SIG-M5 treated with dmso at 0.1 percent for 504 hours (cell line): Measurements from ENCODE around the gene ZNF567.
"Not testable (repeated sequence)": the region's sequence is repeated elsewhere in the genome, so short reads cannot be mapped to it uniquely, and the experiment has no call there.

Experiments used
- DNase-seq: peaks from one replicate; lab custom pipeline; 2025; ENCODE audit not compliant: unreplicated experiment; lab: John Stamatoyannopoulos, UW

Gene ZNF567

GRCh38 chr19:36687214-36688056, at the start of gene ZNF567:
Gene ZNF567 (plus strand): TSS chr19:36687612. CDS start chr19:36694868, 7,256 bp downstream.
- peak; percentile 95 for DNase-seq

- no peak for DNase-seq
Measured at GRCh38 chr19:36638862-36639510, 48.4 kb upstream of the ZNF567 start.

- DNase-seq: no peak
Measured at GRCh38 chr19:36646746-36647145, 40.7 kb upstream of the ZNF567 start.

GRCh38 chr19:36652958-36653357, 34.5 kb upstream of the ZNF567 start:
- DNase-seq: no peak

- no peak for DNase-seq
Measured at GRCh38 chr19:36665832-36666231, 21.6 kb upstream of the ZNF567 start.

- DNase-seq: no peak
Measured at GRCh38 chr19:36668646-36669045, 18.8 kb upstream of the ZNF567 start.

GRCh38 chr19:36672368-36672767, 15.0 kb upstream of the ZNF567 start:
- no peak for DNase-seq

- DNase-seq: no peak
Measured at GRCh38 chr19:36674201-36674600, 13.2 kb upstream of the ZNF567 start.

- no peak for DNase-seq
Measured at GRCh38 chr19:36679455-36679854, 8.0 kb upstream of the ZNF567 start.

- peak; percentile 7 for DNase-seq
Measured at GRCh38 chr19:36685835-36686234, 1.6 kb upstream of the ZNF567 start.

GRCh38 chr19:36686365-36687213, 823 bp upstream of the ZNF567 start:
- DNase-seq: peak; percentile 39

- DNase-seq: no peak
Measured at GRCh38 chr19:36688058-36688457, 646 bp downstream of the ZNF567 start.

- DNase-seq: no peak
Measured at GRCh38 chr19:36707134-36707533, 19.7 kb downstream of the ZNF567 start.

- no peak for DNase-seq
Measured at GRCh38 chr19:36709423-36709822, 22.0 kb downstream of the ZNF567 start.

- DNase-seq: no peak
Measured at GRCh38 chr19:36719687-36720556, 32.5 kb downstream of the ZNF567 start.

GRCh38 chr19:36736166-36736565, 48.8 kb downstream of the ZNF567 start:
- not testable (repeated sequence) for DNase-seq

- DNase-seq: no peak
Measured at GRCh38 chr19:36745870-36746269, 58.5 kb downstream of the ZNF567 start.

GRCh38 chr19:36747750-36748149, 60.3 kb downstream of the ZNF567 start:
- DNase-seq: no peak

GRCh38 chr19:36748431-36749275, 61.2 kb downstream of the ZNF567 start:
- no peak for DNase-seq

- DNase-seq: not testable (repeated sequence)
Measured at GRCh38 chr19:36749613-36750012, 62.2 kb downstream of the ZNF567 start.
